GM19043 (cell line): ENCODE measurements around the gene SBSN.

Experiments
- ATAC-seq: cut with Tn5 transposase; IDR thresholded peaks from one replicate; pipeline ENCODE4 v1.9.1; 2021; ENCODE audit warnings: low read depth; ENCODE audit not compliant: unreplicated experiment

The SBSN gene

DNA sequence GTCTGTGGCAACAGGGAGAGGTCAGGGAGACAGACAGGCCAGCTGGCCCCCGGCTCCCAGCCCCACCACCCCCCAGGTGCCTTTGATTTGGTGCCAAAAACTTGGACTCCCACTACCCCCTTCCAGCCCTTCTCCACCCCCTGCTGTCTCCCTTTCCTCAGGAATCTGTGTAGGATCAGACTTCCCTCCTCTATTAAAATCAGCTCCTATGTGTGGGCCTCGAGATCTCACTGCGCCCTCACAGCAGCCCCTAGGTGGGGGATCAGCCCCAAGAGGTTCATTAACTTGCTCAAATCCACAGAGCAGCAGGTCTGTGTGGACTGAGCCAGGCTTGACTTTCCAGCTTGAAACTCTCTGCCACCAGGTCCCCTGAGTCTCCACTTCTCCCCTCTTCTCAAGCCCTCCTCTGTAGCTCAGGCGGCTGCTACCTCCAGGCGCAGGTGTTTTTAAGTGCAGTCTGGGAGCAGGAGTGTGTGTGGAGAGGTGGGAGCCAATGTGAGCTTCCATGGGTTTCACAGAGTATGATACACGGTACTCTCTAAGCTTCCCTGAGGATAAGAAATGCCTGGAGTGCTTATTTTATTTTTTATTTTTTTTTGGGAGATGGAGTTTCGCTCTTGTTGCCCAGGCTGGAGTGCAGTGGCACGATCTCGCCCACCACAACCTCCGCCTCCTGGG, 6.8 kb upstream of the SBSN start:
- no peak for ATAC-seq

DNA sequence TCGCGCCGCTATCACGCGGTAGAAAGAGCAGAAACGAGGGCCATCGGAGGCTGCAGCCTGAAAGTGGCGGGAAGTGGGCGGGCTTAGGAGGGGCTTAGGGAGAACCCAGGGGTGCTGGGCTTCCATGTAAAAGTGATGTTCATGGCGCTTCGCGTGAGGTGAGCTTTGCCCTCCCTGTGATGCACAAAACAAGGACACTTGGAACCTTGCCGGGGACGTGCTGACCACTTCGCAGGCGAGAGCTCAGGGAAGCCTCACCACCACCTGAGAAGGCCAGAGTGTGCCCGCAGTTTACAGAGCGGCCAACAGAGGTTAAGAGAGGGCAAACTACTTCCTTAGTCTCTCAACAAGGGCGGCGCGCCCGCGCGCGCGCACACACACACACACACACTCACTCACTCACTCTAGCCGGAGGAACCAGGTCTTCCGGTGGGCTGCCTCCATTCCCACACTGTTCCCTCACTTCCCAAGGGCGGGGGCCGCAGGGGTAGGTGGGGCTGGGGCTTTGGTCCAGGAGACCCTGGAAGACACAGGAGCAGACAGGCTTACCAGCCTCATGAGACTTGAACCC, 5.8 kb upstream of the SBSN start:
- no peak for ATAC-seq

DNA sequence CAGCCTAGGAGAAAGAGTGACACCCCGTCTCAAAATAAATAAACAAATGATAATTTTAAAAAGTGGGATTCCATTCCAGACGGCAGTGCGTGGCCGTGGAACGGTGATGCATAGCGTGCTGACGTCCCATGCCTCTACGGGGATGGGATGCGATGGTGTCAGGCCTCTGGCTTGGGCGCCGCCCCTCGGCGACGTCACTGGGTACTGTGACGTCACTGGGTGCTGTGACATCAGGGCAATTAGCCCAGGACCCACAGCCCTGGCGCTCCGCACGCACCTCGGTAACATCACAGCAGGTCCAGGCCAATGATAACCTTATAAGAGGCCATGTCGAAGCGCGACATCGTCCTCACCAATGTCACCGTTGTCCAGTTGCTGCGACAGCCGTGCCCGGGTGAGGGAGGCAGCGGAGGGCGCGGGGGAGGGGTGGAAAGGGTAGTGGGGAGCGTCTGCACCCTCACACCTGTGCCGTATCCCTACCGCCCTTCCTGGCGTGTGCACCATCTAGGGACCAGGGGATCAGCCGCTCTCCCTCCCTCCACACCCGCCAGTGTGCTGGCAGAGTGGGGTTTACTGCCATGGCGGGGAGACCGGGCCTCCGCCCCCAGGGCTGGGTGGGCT, 5.2 kb upstream of the SBSN start, which contains the start of gene GAPDHS:
GAPDHS (plus strand) TSS at position 256 of the 621 bp plus-strand sequence; CDS start at position 328, 72 bp downstream.
- no peak for ATAC-seq

DNA sequence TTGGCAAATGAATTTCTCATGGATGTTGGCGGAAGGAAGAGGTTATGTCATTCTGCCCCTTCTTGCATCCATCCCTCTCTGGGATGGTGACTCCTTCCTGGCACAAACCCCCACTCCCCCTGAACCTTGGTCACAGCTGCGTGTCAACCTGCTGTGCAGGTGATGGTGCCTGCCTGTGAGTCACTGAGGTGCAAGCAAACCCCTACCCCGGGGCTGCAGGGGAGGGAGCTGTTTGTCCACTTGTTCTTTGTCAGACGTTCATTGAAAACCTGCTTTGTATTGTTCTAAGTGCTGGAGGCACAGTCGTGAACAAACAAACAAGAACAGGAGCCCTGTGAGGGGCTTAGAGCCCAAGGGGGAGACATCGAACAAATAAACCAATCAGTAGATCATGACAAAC, 3.2 kb upstream of the SBSN start:
- ATAC-seq, result no peak

DNA sequence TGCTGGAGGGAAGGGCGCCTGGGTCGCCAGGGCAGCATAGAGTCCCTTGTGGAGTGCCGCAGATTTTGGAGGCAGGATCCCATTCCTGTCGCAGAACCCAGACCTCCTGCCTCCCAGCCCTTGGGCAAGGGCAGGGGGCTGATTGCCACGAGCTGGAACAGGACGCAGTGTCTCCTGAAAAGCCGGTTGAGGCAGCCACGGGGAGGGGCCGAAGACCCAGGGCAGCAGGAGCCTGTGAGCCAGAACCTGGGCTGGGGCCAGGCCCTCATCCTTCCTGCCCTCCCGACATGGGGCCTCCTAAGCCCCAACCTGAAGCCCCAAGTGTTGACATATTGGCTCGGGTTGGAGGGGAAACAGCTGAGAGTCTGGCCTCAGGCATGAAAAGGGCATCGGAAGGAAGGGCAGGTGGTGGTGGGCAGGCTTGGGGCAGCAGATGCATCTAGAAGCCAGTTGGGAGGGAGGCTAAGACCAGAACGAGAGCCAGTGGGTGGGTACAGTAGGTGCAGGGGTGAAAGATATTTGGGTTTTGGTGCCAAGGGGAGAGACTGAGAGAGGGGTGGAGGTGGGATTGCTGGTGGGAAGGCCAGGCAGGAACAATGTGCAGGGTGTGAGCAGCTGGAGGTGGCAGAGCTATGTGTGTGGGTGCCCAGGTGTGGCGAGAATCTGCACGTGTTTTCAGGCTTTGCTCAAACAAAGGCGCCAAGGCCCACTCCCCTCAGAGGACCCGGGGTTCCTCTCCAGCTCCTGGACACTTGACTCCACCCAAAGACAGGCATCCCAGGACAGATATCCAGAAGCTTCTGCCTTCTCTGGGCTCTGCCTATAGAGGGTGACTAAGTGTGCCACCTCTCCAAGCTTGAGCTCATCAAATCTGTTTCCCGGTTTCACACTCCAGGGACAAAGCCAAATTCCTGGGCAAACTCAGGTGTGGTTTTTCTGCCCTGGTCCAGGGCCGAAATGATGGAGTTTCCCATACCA, 1.4 kb upstream of the SBSN start:
- no peak for ATAC-seq

DNA sequence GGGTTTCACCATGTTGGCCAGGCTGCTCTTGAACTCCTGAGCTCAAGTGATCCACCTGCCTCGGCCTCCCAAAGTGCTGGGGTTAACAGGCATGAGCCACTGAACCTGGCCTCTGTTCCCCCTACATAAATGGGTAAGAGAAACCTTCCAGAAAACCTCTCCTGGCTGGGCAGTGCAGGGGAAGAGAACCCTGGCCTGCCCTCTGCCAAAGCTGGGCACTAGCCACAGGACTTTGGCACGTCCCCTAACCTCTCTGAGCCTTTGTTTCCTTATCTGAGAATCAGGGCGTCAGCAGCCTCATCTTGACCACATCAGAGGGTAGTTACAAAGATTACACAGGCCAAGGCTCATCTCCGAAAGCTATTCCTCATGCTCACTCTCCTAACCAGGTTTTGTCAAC, 2.2 kb downstream of the SBSN start:
- ATAC-seq, result no peak

DNA sequence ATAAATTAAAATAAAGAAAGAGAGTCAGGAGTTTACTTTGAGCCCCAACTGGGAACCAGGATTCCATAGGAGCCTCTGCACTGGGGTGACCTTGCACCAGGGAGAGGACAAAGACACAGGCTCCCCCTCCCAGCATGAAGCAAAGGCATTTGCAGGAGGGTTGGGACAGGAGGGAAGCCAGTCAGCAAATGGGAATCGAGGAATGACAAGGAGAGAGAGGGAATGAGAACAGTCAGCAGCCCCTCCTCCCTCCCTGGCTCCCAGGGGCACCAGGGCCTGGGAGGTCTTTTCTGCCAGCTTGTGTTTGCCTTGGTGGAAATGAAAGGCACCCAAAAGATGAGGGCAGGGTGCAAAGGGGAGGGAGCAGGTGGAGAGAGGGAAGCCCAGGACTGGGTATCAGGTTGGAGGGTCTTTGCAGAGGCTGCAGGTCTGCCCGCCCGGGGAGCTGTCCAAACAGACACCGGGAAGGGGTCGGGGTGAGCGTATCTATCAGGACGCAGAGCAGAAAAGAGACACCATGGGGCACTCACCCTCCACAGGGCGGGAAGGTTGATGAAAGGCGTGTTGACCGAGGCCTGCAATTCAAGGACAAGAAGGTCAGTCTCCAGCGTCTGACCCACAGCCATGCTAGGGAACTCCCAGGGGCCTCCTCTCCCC, 3.8 kb downstream of the SBSN start:
- no peak for ATAC-seq

DNA sequence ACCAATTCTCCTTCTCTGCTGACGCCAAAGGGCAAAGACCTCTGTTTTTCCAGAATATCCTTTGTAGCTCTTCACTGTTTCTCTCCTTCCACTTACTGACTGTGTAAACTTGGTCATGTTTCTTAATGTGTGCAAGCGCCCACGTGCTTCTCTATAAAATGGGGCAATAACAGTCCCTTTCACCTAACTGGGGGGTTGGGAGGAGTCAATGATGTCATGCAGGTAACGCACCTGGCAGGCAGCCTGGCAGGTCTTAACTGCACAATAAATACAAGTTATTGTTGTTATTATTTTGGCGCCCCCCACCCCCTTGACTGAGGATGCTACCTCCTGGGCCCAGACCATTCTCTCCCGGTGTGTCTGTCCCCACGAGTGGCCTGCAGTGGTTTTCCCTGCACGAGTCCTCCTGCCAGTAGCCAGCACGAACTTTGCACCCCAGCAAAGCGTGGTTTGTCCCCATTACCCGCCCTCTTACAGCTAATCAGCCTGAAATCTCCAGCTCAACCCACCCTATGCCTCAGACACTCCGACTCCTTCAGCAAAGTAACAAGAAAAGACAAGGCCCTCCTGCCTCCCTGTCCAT, 5.3 kb downstream of the SBSN start:
- ATAC-seq, result no peak

DNA sequence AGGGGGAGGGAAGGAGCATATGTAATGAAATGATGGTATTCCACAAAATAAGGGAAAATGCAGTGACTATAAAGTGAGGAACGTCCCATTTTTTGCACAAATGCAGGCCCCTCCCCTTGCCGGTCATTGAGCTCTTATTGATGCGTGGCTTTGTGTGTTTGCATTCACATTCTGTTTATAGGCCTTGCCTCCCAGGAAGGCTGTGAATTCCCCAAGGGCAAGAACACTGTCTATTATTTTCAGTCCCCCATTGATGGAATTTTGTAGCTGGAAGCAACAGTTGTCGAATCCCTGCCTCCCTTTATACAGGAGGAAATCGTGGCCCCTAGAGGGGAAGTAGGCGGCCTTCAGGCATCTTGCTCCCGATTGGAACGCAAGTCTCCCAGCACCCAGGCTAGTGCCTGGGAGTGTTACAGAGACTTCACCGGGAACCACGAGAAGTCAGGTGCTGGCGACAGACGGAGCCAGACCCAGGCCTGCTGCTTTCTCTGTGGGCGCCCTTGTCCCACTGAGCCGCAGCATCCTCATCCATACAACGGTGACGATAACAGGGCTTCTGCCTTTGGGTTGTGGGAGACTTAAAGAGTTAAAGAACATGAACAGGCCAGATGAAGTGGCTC, 6.9 kb downstream of the SBSN start:
- ATAC-seq, result no peak

DNA sequence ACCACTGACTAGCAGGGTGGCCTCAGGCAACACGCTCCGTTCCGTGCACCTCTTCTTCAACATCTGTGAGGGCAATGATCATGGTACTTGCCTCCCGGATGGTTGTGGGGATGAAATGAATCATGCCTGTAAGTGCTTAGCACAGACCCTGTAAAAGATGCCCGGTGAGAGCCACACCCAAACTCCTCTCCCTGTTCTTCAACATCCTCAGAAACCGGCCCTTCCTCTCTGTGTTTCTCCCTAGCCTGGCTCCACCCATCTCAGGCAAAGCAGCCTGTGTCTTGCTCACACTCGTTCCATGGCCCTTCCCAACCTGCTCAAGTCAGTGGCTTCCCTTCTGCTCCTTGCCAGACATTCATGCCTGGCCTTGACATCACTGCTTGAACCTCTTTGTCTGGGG, 8.8 kb downstream of the SBSN start:
- no peak for ATAC-seq

DNA sequence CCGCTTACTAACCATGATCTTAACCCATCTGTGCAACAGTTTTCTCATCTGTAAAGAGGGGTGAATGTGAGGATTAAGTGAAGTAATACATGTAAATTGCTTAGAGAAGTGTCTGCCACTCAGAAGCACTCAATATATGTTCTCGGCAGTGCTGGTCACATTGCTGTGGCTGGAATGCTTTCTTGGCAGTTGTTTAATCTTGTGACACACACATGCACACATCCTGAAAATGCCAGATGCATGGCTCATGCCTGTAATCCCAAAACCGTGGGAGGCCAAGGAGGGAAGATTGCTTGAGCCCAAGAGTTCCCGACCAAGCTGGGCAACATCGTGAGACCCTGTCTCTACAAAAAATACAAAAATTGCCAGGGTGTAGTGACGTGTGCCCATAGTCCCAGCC, 9.8 kb downstream of the SBSN start:
- no peak for ATAC-seq

DNA sequence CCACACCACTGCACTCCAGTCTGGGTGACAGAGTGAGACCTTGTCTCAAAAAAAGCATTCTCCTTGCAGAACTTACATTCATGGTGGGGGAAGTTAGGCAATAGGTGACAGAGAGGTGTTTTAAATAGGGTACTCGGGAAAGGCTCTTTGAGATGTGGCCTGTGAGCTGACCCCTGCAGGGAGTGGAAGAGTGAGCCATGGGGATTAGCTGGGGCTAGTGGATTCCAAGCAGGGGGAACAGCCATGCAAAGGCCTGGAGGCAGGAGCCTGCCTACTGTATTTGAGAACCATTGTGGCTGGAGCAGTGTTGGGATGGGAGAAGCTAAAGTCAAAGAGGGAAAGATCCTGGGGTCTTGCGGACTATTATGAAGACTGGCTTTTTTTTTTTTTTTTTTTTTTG, 10.8 kb downstream of the SBSN start:
- ATAC-seq, result no peak

DNA sequence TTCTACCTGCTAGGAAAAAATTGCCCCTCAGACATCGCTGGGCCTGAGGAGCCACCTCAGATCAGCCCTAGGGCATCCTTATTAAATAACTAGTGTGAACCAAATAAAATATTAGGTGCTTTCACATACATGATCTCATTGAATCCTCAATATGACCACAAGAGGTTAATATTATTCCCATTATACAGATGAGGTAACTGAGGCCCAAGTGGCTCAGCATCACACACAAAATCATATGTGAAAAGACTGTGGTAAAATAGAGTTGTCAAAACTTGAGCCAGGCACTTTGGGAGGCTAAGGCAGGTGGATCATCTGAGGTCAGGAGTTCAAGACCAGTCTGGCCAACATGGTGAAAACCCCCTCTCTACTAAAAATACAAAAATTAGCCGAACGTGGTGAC, 11.8 kb downstream of the SBSN start:
- ATAC-seq, result no peak

DNA sequence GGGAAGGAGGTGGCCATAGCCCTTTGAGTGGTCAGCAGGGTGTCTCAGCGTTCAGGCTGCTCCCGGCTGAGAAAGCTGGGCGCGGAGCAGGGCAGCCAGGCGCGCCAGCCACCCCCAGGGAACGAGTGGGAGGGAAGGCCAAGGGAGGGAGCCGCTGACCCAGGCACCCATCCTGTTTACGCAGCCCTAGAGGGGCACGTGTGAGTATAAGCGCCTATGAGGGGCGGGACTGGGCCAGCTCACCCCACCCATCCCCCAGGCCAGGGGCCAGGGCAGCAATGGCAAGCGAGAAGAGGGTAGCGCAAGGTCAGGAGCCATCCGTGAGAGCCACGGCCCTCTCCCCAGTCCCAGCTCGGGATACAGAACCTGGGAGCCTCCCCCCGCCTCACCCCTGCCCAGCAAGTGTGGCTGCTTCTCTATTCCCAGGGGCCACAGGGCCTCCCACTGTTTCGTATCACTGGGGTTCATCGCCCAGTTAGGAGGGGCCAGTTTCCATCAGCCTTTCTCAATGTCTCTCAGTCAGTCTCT, 13.8 kb downstream of the SBSN start:
- no peak for ATAC-seq

DNA sequence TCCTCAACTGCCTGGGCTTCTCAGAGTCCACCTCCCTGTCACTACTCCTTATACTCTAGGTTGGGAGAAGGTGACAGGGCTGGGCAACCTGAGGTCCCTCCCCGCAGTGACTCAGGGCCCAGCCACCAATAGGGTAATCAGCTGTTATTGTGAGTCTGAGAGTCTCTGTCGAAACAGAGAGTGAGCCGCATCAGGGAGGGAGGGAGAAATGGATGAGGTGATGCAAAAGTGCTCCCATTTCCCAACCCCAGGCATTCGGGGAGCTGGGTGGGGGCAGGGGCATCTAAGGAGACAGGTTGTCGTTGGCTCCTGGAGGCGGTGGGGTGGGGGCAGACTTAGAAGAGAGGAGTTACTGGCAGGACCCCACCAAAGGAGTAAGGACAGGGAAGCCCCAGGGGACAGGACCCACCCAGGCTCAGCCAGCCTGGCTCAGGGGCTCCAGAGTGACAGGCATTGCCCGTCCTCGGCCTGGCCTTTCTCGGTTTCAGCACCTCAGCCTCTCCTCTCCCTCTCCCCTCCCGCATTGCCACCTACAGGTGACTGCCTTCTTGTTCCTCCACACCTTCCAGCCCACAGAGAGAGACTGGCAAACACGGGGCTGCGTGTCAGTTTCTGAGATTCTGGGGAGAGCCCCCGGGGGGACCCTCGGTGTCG, 14.4 kb downstream of the SBSN start, which contains the start of gene DMKN:
DMKN (minus strand) TSS at position 22 of the 654 bp plus-strand sequence. CDS start 174 bp downstream, outside the sequence.
- ATAC-seq, result no peak

DNA sequence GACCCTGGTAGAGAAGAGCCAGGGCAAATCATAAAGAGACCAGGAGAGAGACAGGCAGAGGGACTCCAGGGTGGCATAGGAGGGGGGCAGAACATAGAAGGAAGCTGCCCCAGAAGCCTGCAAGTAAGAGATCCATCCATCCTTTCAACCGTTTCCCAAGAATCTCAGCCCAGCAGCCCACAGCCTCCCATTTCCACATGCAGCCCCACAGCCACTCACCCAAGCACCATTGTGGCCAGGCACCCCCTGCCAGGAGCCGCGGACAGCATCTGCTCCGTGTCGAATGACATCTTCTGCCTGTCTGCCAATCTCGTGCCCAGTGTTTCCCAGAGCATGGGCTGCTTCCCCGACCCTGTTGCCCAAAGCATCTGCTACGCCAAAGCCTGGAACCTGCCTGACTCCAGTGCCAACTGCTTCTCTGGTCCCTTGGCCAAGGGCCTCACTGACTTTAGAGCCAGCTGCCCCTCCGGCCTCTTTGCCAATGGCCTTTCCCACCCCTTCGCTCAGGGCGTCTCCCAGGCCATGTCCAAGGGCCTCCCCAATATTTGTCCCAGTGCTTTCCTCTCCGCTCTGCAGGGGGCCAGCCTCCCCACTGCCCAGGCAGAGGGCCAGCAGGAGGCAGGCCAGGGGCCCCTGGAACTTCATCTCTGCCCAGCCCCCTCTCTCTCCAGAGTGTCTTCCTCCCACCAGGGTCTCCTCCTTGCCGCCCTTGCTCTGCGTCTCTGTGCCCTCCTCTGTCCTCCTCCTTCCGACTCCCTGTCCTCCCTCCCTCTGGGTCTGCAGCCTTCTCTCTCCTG, 15.1 kb downstream of the SBSN start:
- no peak for ATAC-seq

DNA sequence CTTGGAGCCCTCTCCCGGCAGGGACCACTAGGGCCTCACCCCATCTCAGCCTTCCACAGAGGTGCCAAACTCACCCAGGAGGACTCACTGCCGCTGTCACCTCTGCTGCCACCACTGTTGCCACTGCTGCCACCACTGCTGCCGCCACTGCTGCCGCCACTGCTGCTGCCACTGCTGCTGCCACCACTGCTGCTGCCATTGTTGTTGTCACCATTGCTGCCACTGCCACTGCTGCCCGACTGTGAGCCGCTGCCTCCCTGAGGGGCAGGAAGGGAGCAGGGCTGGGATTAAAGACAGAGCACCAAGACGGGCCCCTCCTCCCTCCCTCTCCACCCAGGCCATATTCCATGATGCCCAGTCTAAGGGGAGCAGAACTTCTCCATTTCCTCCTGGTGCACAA, 16.8 kb downstream of the SBSN start:
- ATAC-seq, result no peak

DNA sequence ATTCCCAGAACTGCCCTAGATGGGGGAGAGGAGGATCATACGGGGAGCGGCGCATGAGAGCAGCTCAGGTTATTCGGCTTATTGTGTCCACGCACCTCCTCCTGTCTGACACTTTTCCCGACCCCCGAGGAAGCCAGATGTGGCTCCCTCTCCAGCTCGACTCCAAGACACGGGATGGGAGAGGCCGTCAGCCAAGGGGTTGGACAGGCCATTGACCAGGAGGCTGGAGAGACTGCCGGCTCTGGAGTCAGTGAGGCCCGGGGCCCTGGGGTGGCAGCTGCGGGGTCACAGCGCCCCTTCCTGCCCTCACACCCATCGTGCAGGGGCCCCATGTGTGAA, 17.5 kb downstream of the SBSN start:
- no peak for ATAC-seq
